HG03432 (cell line): Measurements from ENCODE around the gene TMEM132D.

Experiments used
- ATAC-seq: cut with Tn5 transposase; IDR thresholded peaks from one replicate; pipeline ENCODE4 v1.9.1; 2021; ENCODE audit warnings: mild to moderate bottlenecking, moderate library complexity; ENCODE audit not compliant: unreplicated experiment

The TMEM132D gene

DNA sequence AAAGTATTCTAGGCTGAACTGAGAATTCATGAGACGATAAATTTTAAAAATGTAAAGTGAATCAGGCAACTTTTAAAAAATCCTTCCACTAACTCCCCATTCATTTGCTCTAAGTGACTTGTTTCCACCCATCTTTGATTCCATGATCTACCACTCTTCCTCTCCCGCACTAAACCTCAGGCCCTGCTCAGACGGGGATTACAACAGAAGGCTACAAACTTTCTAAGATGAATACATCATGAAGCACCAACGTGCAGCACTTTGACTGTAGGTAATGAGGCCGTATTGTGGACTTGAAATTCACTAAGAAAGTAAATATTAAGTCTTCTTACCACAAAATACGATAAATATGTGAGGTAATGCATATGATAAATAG is 30.0 kb downstream of the TMEM132D start:
- no peak for ATAC-seq

DNA sequence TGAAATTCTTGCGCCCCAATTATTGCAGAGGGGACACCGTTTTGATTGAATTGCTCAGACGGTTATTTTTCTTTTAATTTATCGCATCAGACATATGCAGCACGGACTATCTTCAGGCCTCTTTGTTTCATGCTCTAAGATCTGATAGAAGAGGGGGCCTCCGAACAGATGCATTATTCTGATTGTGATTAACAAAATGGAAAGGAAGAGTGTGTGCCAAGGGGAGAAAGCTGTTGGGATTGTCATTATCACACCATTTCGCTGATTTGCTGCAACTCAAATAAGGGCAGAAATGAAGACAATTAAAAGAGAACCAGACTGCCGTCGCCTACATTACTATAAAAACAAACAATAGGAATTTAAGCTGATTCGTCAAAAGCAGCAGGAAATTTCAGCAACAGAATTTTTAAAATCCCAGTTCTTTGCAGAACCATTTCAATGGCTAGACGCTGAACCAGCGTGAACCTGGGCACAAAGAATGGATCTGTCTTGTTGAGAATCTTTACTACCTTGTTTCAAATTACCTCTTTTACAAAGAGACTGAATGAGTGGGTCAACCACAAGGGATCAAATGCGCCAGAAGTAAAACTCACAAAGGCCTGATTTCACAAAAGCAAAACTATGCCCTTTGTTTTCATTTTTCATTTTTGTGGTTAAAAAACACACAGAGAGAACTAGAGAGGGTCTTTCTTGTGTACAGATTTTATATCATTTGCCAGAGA is 30.6 kb downstream of the TMEM132D start:
- ATAC-seq: no peak

- no peak for ATAC-seq
Measured at GRCh38 chr12:129871991-129872972, 31.5 kb downstream of the TMEM132D start.

DNA sequence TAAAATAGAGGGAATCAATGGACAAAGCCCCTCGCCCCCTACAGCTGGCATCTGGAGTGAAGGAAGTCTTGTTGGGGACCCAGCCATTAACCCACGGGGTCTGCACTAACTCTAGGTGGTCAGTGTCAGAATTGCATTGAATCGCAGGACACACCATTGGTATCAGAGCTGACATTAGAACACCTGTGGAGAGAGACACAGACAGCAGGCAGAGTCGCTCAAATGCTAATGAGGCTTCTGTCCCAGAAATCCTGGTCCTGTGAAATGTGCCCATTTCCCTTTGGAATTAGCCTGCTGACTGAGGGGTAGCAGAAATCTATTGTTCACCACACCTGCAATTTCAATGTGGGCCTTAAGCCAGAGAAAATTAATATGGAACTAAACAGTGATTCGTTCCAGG is 33.0 kb downstream of the TMEM132D start:
- ATAC-seq: no peak

DNA sequence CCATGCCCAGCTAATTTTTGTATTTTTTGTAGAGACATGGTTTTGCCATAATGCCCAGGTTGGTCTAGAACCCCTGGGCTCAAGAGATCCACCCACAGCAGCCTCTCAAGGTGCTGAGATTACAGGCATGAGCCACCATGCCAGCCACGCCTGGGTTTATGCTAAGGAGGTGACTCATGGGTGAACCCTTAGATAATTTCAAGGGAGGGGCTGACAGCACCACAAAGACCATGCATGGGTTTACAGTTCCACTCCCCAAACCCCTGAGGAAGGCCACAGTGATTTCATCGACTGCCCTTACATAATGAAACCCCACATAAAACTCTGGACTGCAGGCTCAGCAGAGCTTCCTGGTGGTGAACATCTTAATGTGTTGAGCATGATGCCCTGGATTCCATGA is 33.7 kb downstream of the TMEM132D start:
- ATAC-seq: no peak

DNA sequence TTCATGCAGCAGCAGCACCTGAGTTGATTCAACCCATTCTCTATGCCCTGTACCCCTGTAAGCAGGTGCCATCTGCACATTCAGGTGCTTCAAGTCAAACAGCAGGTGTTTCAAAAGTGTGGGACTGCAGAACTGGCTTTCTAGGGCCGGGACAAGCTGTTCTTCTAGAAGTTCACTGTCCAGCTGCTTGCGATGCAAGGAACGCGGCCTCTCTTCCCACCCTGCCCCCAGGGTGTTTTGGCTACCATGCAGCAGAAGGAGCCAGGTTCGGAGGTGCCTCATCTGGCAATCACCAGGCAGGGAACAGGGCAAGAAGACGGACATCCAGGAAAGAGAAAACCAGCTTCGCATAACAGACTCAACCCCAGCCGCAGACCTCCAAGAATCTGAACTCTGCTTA is 35.2 kb downstream of the TMEM132D start:
- no peak for ATAC-seq

- no peak for ATAC-seq
Measured at GRCh38 chr12:129863938-129864337, 39.9 kb downstream of the TMEM132D start.

- ATAC-seq: no peak
Measured at GRCh38 chr12:129862561-129863175, 41.2 kb downstream of the TMEM132D start.

- no peak for ATAC-seq
Measured at GRCh38 chr12:129861951-129862350, 41.9 kb downstream of the TMEM132D start.

GRCh38 chr12:129854591-129854990 is 49.2 kb downstream of the TMEM132D start:
- ATAC-seq: no peak

DNA sequence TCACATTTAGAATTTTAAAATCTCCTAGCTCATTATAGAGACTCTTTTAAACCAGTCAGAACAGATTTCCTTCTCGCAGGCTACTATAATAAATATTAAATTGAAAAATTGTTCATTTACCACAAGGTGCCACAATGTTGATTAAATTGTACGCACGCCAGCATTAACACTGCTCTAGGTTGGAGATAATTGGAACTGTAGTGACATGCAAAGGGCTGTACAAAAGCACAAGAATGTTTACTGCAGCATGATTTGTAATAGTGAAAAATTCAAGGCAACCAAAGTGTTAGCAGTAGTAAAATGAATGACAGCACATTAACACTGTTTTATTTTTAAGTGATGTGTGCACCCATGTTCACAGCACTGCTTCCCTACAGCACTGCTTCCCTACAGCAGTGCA is 52.5 kb downstream of the TMEM132D start:
- no peak for ATAC-seq

- no peak for ATAC-seq
Measured at GRCh38 chr12:129848876-129849275, 54.9 kb downstream of the TMEM132D start.

- no peak for ATAC-seq
Measured at GRCh38 chr12:129847063-129847462, 56.8 kb downstream of the TMEM132D start.

- ATAC-seq: no peak
Measured at GRCh38 chr12:129844662-129845220, 59.1 kb downstream of the TMEM132D start.

- ATAC-seq: no peak
Measured at GRCh38 chr12:129841251-129841650, 62.6 kb downstream of the TMEM132D start.

DNA sequence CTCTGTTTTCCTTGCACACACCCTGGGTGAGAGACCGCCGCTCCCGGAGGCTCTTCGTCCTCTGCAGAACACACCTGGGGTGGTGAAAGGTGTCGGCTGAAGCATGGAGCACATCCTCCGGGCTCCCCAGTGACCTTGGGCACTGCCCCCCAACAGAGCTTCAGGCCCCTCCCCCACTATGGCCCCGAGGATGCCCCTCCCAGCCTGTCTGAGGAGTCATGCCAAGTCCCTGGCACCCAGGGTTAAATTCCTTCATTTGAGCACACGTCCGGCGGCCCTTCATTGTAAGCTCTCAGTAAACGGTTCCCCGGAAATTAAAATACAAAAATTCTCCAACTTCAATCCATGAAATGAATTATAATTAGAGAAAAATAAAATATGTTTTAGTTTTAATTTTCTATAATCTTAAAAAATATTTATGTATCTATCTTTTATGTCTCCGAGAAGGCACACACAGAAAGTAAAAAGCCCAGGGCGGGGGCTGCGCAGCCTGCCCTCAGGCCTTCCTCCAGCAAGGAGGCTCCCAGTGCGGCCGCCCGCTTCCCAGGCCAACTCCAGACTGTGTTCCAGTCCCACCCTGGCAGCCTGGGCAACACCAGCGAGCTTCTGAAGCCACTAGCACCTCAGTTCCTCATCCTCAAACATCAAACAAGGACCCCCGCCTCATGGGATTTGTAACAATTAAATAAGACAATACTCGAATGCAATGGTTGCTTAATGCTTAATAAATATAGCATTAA is 63.5 kb downstream of the TMEM132D start:
- ATAC-seq: no peak

DNA sequence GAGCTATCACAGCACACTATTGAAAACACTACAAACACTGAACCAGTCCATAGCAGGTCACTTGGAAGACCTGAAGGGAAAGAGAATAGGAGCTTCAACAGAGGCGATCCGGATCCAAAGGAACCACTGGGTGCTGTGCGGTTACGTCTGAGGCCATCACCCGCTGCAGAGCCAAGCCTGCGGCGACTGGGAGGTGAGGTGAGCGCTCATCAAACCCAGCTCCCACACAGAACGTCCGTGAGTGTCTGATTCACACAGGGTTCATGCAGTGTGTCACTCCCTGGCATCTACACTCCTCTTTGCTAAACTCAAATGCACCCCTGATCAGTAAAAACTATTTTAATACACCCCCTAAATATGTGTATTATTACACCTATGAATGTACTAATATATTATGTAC is 64.1 kb downstream of the TMEM132D start:
- no peak for ATAC-seq

- no peak for ATAC-seq
Measured at GRCh38 chr12:129831294-129831693, 72.5 kb downstream of the TMEM132D start.

GRCh38 chr12:129830796-129831195 is 73.0 kb downstream of the TMEM132D start:
- ATAC-seq: no peak

DNA sequence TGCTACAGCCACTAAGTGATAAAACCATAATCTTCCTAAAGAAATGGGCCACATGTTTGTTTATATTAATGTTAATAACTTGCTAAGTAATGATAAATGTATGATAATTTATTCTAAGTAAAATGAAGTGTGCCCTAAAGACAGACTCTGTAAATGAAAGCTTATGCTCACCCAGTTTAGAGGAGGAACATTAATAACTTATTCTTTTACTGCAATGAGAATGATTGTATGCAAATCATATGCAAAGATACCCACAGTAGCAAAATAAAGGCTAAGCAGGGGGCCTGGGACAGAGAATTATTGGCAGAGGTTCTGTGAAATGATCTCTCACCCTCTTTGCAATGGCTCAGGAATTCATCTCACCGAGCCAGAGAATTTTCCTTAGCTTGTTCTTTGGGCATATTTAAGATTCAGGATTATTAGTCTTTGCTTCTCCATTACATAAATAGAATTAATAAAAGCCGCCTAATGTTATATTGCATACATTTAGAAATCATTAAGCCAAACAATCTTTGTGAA is 75.9 kb downstream of the TMEM132D start:
- no peak for ATAC-seq
